IMR-90 (cell line): ENCODE measurements around the gene TFAP2A. TPM values are rescaled to one million over a fixed set of nuclear protein-coding genes. Genes with fewer than 3 reads are reported as not detected.

Source experiments
- ATAC-seq: fragments of 200-7000 bp; cut with Tn5 transposase; 2 replicates; pipeline ENCODE4 v1.9.1; 2020; ENCODE audit warnings: low read depth, mild to moderate bottlenecking, moderate library complexity
- BruUV-seq: library from RNA; stranded (reverse); fragments of 400-500 nt; replicated peaks from 2 replicates; lab custom pipeline; 2021; lab: Mats Ljungman, UMichigan
- CTCF ChIA-PET: fragments of 300-600 bp; formaldehyde crosslinking; extraction: SDS; loops from one replicate; lab custom pipeline; 2021; ENCODE audit warnings: antibody characterized with exemption; lab: Yijun Ruan, JAX
- POLR2A ChIA-PET: fragments of 300-600 bp; sonication (Branson Sonifier 250); formaldehyde crosslinking; loops from one replicate; lab custom pipeline; 2022; ENCODE audit warnings: antibody characterized with exemption; ENCODE audit not compliant: unreplicated experiment; lab: Charles Lee
- DNase-seq: peaks from one replicate; pipeline ENCODE4 v3.0.0; 2013
- H2AFZ ChIP-seq: replicated peaks from 2 replicates; pipeline ENCODE3; 2013; ENCODE audit warnings: low read length, mild to moderate bottlenecking; ENCODE audit not compliant: poor library complexity
- H2AK5ac ChIP-seq: 2 replicates; pipeline ENCODE4 v1.6.1; 2013; ENCODE audit warnings: low read depth, low read length, inconsistent platforms
- H2AK9ac ChIP-seq: replicated peaks from 2 replicates; pipeline ENCODE3; 2013; ENCODE audit warnings: mild to moderate bottlenecking, low read depth, low read length, moderate library complexity; ENCODE audit not compliant: poor library complexity
- H2BK120ac ChIP-seq: 2 replicates; pipeline ENCODE4 v1.6.1; 2013; ENCODE audit warnings: low read depth, low read length, inconsistent platforms
- H2BK15ac ChIP-seq: 3 replicates; pipeline ENCODE4 v1.6.1; 2013; ENCODE audit warnings: low read depth, low read length, inconsistent platforms
- H2BK20ac ChIP-seq: 2 replicates; pipeline ENCODE4 v1.6.1; 2013; ENCODE audit warnings: low read depth, mild to moderate bottlenecking, inconsistent platforms, low read length, moderate library complexity
- H2BK5ac ChIP-seq: 2 replicates; pipeline ENCODE4 v1.6.1; 2013; ENCODE audit warnings: mild to moderate bottlenecking, low read depth, low read length, inconsistent platforms; ENCODE audit not compliant: poor library complexity, severe bottlenecking
- H3K14ac ChIP-seq: replicated peaks from 2 replicates; pipeline ENCODE4 v1.6.1; 2013; ENCODE audit warnings: low read depth, low read length, inconsistent platforms
- H3K18ac ChIP-seq: 2 replicates; pipeline ENCODE4 v1.6.1; 2013; ENCODE audit warnings: low read depth, low read length, control low read depth
- H3K23ac ChIP-seq: 2 replicates; pipeline ENCODE4 v1.6.1; 2013; ENCODE audit warnings: low read depth, low read length, inconsistent platforms
- H3K27ac ChIP-seq: 2 replicates; pipeline ENCODE4 v1.5.1; 2013; ENCODE audit warnings: mild to moderate bottlenecking, control low read depth, low read length; ENCODE audit not compliant: insufficient read depth
- H3K27me3 ChIP-seq: 2 replicates; pipeline ENCODE4 v1.6.1; 2013; ENCODE audit warnings: low read length; ENCODE audit not compliant: control insufficient read depth, insufficient read depth
- H3K36me3 ChIP-seq: 2 replicates; pipeline ENCODE4 v1.6.1; 2013; ENCODE audit warnings: low read length, mixed read lengths; ENCODE audit not compliant: control insufficient read depth, insufficient read depth
- H3K4ac ChIP-seq: 2 replicates; pipeline ENCODE4 v1.6.1; 2013; ENCODE audit warnings: low read depth, low read length, inconsistent platforms
- H3K4me1 ChIP-seq: 2 replicates; pipeline ENCODE4 v1.6.1; 2013; ENCODE audit warnings: low read length, mixed read lengths; ENCODE audit not compliant: control insufficient read depth, insufficient read depth
- H3K4me2 ChIP-seq: 2 replicates; pipeline ENCODE4 v1.6.1; 2013; ENCODE audit warnings: low read depth, mild to moderate bottlenecking, control low read depth, low read length, moderate library complexity
- H3K4me3 ChIP-seq: 2 replicates; pipeline ENCODE4 v1.5.1; 2013; ENCODE audit warnings: low read depth, mild to moderate bottlenecking, control low read depth, low read length, moderate library complexity; ENCODE audit not compliant: insufficient read depth
- H3K56ac ChIP-seq: 2 replicates; pipeline ENCODE4 v1.6.1; 2013; ENCODE audit warnings: low read length, inconsistent platforms; ENCODE audit not compliant: insufficient read depth; ENCODE audit errors: extremely low read depth
- H3K79me1 ChIP-seq, 2 experiments: 2 replicates each; pipeline ENCODE4 v1.6.1; 2013; ENCODE audit warnings: low read length in 2 of 2, inconsistent platforms in 1 of 2, low read depth in 1 of 2
- H3K9ac ChIP-seq: 2 replicates; pipeline ENCODE4 v1.6.1; 2013; ENCODE audit warnings: low read depth, low read length, control low read depth
- H3K9me1 ChIP-seq: 2 replicates; pipeline ENCODE4 v1.6.1; 2013; ENCODE audit warnings: low read length, inconsistent platforms; ENCODE audit not compliant: insufficient read depth
- H3K9me3 ChIP-seq: 2 replicates; pipeline ENCODE4 v1.6.1; 2013; ENCODE audit warnings: low read length; ENCODE audit not compliant: control insufficient read depth, insufficient read depth
- H4K20me1 ChIP-seq: 2 replicates; pipeline ENCODE4 v1.6.1; 2013; ENCODE audit warnings: low read length, inconsistent platforms; ENCODE audit not compliant: insufficient read depth
- H4K5ac ChIP-seq: 2 replicates; pipeline ENCODE4 v1.6.1; 2013; ENCODE audit warnings: mild to moderate bottlenecking, low read depth, low read length, control low read depth
- H4K8ac ChIP-seq, 2 experiments: 2 replicates each; pipeline ENCODE4 v1.6.1; 2013; ENCODE audit warnings: low read depth in 2 of 2, low read length in 2 of 2, control low read depth in 1 of 2, inconsistent platforms in 1 of 2
- H4K91ac ChIP-seq: 2 replicates; pipeline ENCODE4 v1.6.1; 2013; ENCODE audit warnings: low read depth, low read length, inconsistent platforms; ENCODE audit not compliant: insufficient read depth
- CEBPB ChIP-seq: IDR thresholded peaks from 2 replicates; pipeline ENCODE4 v1.6.1; 2012; ENCODE audit warnings: low read depth, low read length, improper control_type of control experiment
- CHD1 ChIP-seq: IDR thresholded peaks from 2 replicates; pipeline ENCODE4 v1.6.1; 2012; ENCODE audit warnings: low read depth, low read length, improper control_type of control experiment
- MXI1 ChIP-seq: IDR thresholded peaks from 2 replicates; pipeline ENCODE4 v1.6.1; 2012; ENCODE audit warnings: low read depth, mild to moderate bottlenecking, low read length, moderate library complexity, borderline replicate concordance
- RAD21 ChIP-seq: IDR thresholded peaks from 2 replicates; pipeline ENCODE4 v1.6.1; 2012; ENCODE audit warnings: low read length, improper control_type of control experiment
- WGBS, 2 experiments: methylation state at CpG; one replicate each; pipeline versions ENCODE4 v1.1.5 to v1.1.7; 2013; ENCODE audit warnings: missing lambda C conversion rate in 2 of 2; ENCODE audit not compliant: insufficient read length in 1 of 2; ENCODE audit errors: extremely low coverage in 2 of 2; 5-methylcytosine and 5-hydroxymethylcytosine counted together
- dilution Hi-C: fragments of 300-500 bp; cut with HindIII; formaldehyde crosslinking; loops from one replicate; pipeline ENCODE4 v1.14.3; 2018; ENCODE audit warnings: low sequenced_read_pairs; ENCODE audit not compliant: unreplicated experiment
- in situ Hi-C: fragments of 300-500 bp; cut with MboI; formaldehyde crosslinking; loops from 3 replicates; pipeline ENCODE4 v1.14.3; 2019; ENCODE audit warnings: low sequenced_read_pairs, inconsistent platforms, mixed read lengths
- intact Hi-C: fragments of 100-400 bp; cut with micrococcal nuclease; formaldehyde crosslinking; loops from 2 replicates; pipeline ENCODE4 v1.10.0; 2022
- polyA plus RNA-seq, 3 experiments: library from polyadenylated mRNA; depleted of rRNA; stranded (reverse); fragments of >200 nt; gene quantifications; 2 replicates each; pipeline ENCODE4 v1.2.3, GENCODE V29; 2012; ENCODE audit warnings: low replicate concordance in 1 of 3
- total RNA-seq: library from RNA; depleted of rRNA; stranded (reverse); fragments of >200 nt; gene quantifications from 2 replicates; pipeline ENCODE4 v1.2.3, GENCODE V29; 2012

Gene TFAP2A
- total and polyA plus RNA-seq, 2 of the 4 experiments (the other 2 are of a cell fraction) = 0.72 to 7.1 TPM

DNA sequence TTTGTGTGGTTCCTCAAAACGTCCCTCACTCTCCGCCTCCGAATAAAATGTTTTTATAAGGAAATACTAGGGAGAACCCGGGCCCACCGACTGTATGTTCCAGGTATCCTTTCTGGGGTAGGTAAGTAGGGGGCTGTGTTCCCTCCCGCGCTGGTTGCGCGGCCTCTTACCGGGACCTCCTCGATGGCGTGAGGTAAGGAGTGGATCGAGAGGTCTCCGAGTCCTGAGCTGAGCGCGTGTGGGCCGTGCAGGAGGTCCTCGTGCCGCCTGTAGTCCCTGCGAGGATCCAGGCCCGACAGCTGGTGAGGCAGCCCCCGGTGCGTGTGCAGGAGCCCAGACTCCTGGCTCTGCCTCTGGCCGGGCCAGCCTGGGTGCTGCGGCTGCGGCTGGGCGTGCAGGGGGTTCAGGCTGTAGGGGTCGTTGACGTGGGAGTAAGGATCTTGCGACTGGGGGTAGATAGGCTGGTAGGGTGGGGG, 5.1 kb downstream of the TFAP2A start:
- Histone ChIP-seq H3K4me1 (peaks cover 2% of the 10 kb centered on the region), H3K23ac (peak overlapping the region; percentile 81), H4K8ac (peak overlapping the region in 1 of 2 experiments; percentile 21; a peak in 2 of 4 replicates), H3K18ac (no peak overlapping the region), H4K5ac (no peak overlapping the region), H2BK120ac (no peak overlapping the region), H3K27me3 (peaks cover 51% of the 10 kb centered on the region), H3K9me3 (no peaks in the 10 kb centered on the region), H3K36me3 (peaks cover 3% of the 10 kb centered on the region; the same call in 1 of the 2 replicates), H3K9me1 (no peaks in the 10 kb centered on the region), H3K9ac (peak overlapping the region; percentile 46; the same call in 1 of the 2 replicates), H3K79me1 (no peaks in the 10 kb centered on the region), H3K56ac (no peak overlapping the region), H2AK5ac (no peak overlapping the region), H3K14ac (no peak overlapping the region), H2BK20ac (no peak overlapping the region), H3K4me2 (peak overlapping the region; percentile 50), H3K27ac (peak overlapping the region; percentile 52), H4K20me1 (no peaks in the 10 kb centered on the region), H2BK15ac (no peak overlapping the region), H2AK9ac (no peak overlapping the region), H3K4me3 (peak overlapping the region; percentile 28), H2BK5ac (peak overlapping the region; percentile 35), H3K4ac (peak overlapping the region; percentile 22; the same call in 1 of the 2 replicates), H4K91ac (no peak overlapping the region), H2AFZ (peak overlapping the region; percentile 16)
- ChIA-PET POLR2A (interaction anchor here (0.5 kb wide), 1 partner anchor 304 kb away, joined by 4 read pairs; no protein-coding TSS in a partner anchor), CTCF (interaction anchor here (1.0 kb wide), 1 partner anchor 1426 kb away, joined by 3 read pairs; no protein-coding TSS in a partner anchor)
- dilution Hi-C loops (no loop called here), in situ Hi-C loops (loop anchor here (25.0 kb wide), 2 partner anchors 872 to 1972 kb away; partner anchors contain the start of gene SLC35B3), intact Hi-C loops (loop anchor here (5.0 to 10.0 kb wide), 9 partner anchors 152 to 1427 kb away; no protein-coding TSS in a partner anchor)
- TF ChIP-seq CEBPB (no peak), CHD1 (no peak), MXI1 (no peak), RAD21 (no peak)
- DNase-seq = no peak
- WGBS, 2 experiments = 0% methylated on average over 1 of the region's 30 CpGs; no CpG with 5 or more reads in 1 of the 2 experiments
- ATAC-seq = no peak
- no TSS peak for BruUV-seq
